ENCODE results near the gene CIP2A.

DNA sequence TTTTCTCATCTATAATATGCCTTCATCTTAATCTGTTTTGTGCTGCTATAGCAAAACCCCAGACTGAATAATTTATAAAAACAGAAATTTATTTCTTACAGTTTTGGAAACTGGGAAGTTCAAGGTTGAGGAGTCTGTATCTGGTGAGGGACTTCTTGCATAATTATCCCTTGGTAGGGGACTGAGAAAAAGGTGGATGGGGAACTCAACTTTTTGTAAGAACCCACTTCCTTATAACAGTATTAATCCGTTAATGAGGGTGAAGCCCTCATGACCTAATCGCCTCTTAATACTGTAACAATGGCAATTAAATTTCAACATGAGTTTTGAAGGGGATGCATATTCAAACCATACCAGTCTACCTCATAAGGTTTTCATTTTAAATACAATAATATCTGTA is 61.4 kb downstream of the CIP2A start:
- TF ChIP-seq, protein P1, sequence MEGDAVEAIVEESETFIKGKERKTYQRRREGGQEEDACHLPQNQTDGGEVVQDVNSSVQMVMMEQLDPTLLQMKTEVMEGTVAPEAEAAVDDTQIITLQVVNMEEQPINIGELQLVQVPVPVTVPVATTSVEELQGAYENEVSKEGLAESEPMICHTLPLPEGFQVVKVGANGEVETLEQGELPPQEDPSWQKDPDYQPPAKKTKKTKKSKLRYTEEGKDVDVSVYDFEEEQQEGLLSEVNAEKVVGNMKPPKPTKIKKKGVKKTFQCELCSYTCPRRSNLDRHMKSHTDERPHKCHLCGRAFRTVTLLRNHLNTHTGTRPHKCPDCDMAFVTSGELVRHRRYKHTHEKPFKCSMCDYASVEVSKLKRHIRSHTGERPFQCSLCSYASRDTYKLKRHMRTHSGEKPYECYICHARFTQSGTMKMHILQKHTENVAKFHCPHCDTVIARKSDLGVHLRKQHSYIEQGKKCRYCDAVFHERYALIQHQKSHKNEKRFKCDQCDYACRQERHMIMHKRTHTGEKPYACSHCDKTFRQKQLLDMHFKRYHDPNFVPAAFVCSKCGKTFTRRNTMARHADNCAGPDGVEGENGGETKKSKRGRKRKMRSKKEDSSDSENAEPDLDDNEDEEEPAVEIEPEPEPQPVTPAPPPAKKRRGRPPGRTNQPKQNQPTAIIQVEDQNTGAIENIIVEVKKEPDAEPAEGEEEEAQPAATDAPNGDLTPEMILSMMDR (IDR thresholded peaks at IDR 0.05): no peak
- TF ChIP-seq ZFX (IDR thresholded peaks at IDR 0.05; ENCODE audit: borderline replicate concordance): no peak
